Osteocyte (in vitro differentiated cells): Measurements from ENCODE around the gene VASP. TPM values are rescaled to one million over a fixed set of nuclear protein-coding genes. Genes with fewer than 3 reads are reported as not detected.

ENCODE experiments used
- DNase-seq: peaks from one replicate; pipeline ENCODE4 v3.0.0; 2021; ENCODE audit warnings: mixed read lengths; ENCODE audit not compliant: unreplicated experiment; ENCODE audit errors: extremely low spot score
- H3K27ac Mint-ChIP-seq: one replicate; pipeline ENCODE4 v1.8.0; 2021; ENCODE audit warnings: mild to moderate bottlenecking, mixed read lengths; ENCODE audit not compliant: unreplicated experiment
- H3K27me3 Mint-ChIP-seq: one replicate; pipeline ENCODE4 v1.8.0; 2021; ENCODE audit warnings: mixed read lengths; ENCODE audit not compliant: unreplicated experiment
- H3K36me3 Mint-ChIP-seq: one replicate; pipeline ENCODE4 v1.8.0; 2021; ENCODE audit warnings: mixed read lengths; ENCODE audit not compliant: unreplicated experiment
- H3K4me1 Mint-ChIP-seq: one replicate; pipeline ENCODE4 v1.8.0; 2021; ENCODE audit warnings: mixed read lengths; ENCODE audit not compliant: unreplicated experiment
- H3K4me3 Mint-ChIP-seq: one replicate; pipeline ENCODE4 v1.8.0; 2021; ENCODE audit warnings: mild to moderate bottlenecking, moderate library complexity, mixed read lengths; ENCODE audit not compliant: unreplicated experiment
- H3K9me3 Mint-ChIP-seq: one replicate; pipeline ENCODE4 v1.8.0; 2021; ENCODE audit warnings: mixed read lengths; ENCODE audit not compliant: unreplicated experiment
- CTCF ChIP-seq: fragments of 200-600 bp; sonication (generic); IDR thresholded peaks from 2 replicates; pipeline ENCODE4 v1.5.0; 2021; ENCODE audit warnings: antibody characterized with exemption, mild to moderate bottlenecking, moderate library complexity
- total RNA-seq: library from RNA; stranded (reverse); gene quantifications from 2 replicates; pipeline ENCODE4 v1.2.1, GENCODE V29; 2021

The VASP gene
- total RNA-seq, 1 donor from 2014 or later = 61.9 TPM

- H3K27me3 Mint-ChIP-seq = no peaks in the 10 kb centered on the region
- DNase-seq = no peak
- no peaks in the 10 kb centered on the region for H3K9me3 Mint-ChIP-seq
- H3K36me3 Mint-ChIP-seq = no peaks in the 10 kb centered on the region
- peaks cover 26% of the 10 kb centered on the region for H3K4me1 Mint-ChIP-seq
- TF ChIP-seq CTCF = no peak
- no peak overlapping the region for H3K4me3 Mint-ChIP-seq
- H3K27ac Mint-ChIP-seq = no peak overlapping the region
Measured at GRCh38 chr19:45574526-45574925, 67.2 kb downstream of the VASP start.

GRCh38 chr19:45575216-45575615 lies 67.9 kb downstream of the VASP start:
- DNase-seq = no peak
- no peaks in the 10 kb centered on the region for H3K9me3 Mint-ChIP-seq
- H3K27ac Mint-ChIP-seq = no peak overlapping the region
- no peak for TF ChIP-seq CTCF
- H3K4me3 Mint-ChIP-seq = no peak overlapping the region
- no peaks in the 10 kb centered on the region for H3K36me3 Mint-ChIP-seq
- H3K27me3 Mint-ChIP-seq = no peaks in the 10 kb centered on the region
- H3K4me1 Mint-ChIP-seq = peaks cover 21% of the 10 kb centered on the region

Other genes starting within 250 kb of the VASP start
- not detected in 2 replicates for gene CKM, start 184.6 kb upstream of the VASP start, total RNA-seq
- gene KLC3, start 166.7 kb upstream of the VASP start, total RNA-seq = 0.21 TPM in 1 of 2 replicates, not detected in the other
- gene ERCC2, start 136.9 kb upstream of the VASP start, total RNA-seq = 32.1 and 32.7 TPM in 2 replicates
- 48.7 and 53.5 TPM in 2 replicates for gene PPP1R13L, start 102.4 kb upstream of the VASP start, total RNA-seq
- 7.6 and 9.1 TPM in 2 replicates for gene POLR1G, start 100.8 kb upstream of the VASP start, total RNA-seq
- 96.7 and 117 TPM in 2 replicates for gene ERCC1, start 83.6 kb upstream of the VASP start, total RNA-seq
- gene FOSB, start 39.5 kb upstream of the VASP start, total RNA-seq = 93.8 and 176 TPM in 2 replicates
- 15.6 and 15.8 TPM in 2 replicates for gene RTN2, start 10.4 kb upstream of the VASP start, total RNA-seq
- 0.29 and 0.62 TPM in 2 replicates for gene PPM1N, start 9.0 kb upstream of the VASP start, total RNA-seq
- 16.8 and 18.0 TPM in 2 replicates for gene OPA3, start 77.3 kb downstream of the VASP start, total RNA-seq
- not detected in 2 replicates for gene GPR4, start 94.7 kb downstream of the VASP start, total RNA-seq
- gene EML2, start 131.9 kb downstream of the VASP start, total RNA-seq = 27.1 and 28.6 TPM in 2 replicates
- gene GIPR, start 160.7 kb downstream of the VASP start, total RNA-seq = 0.81 and 1.3 TPM in 2 replicates
- gene SNRPD2, start 184.5 kb downstream of the VASP start, total RNA-seq = 366 and 397 TPM in 2 replicates
- gene QPCTL, start 185.2 kb downstream of the VASP start, total RNA-seq = 14.0 TPM in 2 replicates
- 16.0 and 18.3 TPM in 2 replicates for gene FBXO46, start 223.4 kb downstream of the VASP start, total RNA-seq
- gene MEIOSIN, start 226.0 kb downstream of the VASP start, total RNA-seq = not detected in 2 replicates